UCSD-AML1 (cell line): ENCODE results near the gene GPR39.

Experiments
- DNase-seq: peaks from one replicate; lab custom pipeline; 2025; ENCODE audit not compliant: unreplicated experiment; lab: John Stamatoyannopoulos, UW

Gene GPR39

DNA sequence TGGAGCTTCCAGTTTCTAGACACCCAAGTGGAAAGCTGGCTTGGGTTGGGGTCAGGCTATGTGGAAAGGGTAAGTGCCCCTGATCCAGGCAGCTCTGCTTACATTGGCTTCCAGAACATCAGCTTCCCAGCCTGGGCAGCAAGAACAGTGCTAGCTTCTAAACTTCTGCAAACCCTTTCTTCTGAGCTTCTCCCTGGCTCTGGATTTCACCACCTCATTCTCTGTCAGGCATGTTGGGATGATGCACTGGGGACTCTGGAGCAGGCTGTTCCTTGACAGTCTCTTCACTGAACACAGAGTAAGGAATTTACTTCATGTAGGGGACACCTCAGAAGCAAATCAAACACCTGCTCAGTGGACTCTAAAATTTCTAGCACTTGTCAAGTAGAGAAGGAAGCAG is 180.6 kb downstream of the GPR39 start:
- no peak for DNase-seq

DNA sequence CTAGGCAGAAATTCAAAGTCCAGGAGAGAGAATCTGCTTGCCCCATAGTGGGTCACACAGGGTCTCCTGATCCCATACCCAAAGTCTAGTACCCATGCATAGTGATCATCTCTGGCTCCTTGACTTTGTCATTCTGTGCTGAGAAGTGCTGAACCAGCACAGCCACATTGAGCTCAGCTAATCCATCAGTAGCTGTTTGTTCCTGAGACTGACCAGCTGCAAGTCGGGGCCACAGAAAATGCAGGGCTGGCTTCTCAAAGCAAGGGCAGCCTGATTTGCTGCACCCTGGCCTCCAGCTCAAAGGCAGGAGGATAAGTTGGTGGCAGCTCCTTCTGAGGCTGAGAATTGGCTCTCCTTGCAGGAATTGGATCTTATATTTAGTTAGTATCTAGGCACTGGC is 181.2 kb downstream of the GPR39 start:
- no peak for DNase-seq

DNA sequence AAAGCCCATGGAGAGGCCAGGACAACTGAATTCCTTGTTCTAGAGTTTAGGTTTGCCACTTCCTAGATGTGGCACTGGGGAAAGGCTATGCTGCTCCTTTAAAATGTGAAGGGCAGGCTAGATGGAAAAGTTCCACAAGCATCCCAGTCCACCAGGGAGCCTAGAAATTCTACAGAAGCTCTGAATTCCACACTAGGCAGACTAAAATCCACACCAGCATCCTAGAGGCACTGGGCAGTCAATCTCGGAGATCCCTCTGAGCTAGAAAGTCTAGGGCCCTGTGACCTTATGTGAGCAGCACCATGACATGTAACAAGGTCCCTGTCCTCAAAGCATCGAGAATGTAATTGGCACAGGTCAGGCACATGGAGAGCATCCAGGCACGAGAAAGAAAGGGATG is 181.9 kb downstream of the GPR39 start:
- DNase-seq = no peak

DNA sequence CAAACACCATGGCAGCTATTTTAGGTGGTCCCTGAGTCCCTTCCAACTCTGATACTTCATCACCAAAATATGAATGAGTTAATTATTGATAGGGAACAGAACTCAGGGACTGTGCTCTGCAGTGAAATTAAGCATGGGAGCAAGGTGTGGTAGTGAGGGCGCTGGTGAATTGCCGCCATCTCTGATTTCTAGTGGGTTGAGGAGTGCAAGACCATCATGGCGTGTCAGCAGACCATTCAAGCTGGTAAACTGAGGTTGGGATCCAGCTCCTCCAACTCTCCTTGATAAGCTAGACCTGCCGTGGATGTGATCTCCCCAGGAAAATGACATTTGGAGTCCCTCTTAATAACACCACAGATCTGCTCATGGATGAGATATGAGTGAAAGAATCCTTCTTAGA is 183.0 kb downstream of the GPR39 start:
- no peak for DNase-seq

DNA sequence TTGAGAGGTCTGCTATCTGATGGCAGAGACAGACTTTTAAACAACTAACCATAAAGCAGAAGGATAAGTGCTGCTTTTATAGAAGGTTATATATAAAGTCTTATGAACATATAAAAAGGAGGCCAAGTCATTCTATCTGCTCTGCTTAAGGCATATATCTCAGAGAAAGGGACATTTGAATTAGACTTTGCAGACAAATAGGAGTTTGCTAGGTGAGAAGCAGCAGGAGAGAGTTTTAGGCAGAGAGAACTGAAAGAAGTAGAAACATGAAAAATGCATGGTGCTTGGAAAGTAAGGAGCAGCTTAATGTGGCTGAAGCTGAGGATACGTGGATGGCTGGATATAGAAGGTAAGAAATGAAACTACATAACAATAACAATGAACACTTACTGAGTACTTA is 188.0 kb downstream of the GPR39 start:
- DNase-seq = no peak

DNA sequence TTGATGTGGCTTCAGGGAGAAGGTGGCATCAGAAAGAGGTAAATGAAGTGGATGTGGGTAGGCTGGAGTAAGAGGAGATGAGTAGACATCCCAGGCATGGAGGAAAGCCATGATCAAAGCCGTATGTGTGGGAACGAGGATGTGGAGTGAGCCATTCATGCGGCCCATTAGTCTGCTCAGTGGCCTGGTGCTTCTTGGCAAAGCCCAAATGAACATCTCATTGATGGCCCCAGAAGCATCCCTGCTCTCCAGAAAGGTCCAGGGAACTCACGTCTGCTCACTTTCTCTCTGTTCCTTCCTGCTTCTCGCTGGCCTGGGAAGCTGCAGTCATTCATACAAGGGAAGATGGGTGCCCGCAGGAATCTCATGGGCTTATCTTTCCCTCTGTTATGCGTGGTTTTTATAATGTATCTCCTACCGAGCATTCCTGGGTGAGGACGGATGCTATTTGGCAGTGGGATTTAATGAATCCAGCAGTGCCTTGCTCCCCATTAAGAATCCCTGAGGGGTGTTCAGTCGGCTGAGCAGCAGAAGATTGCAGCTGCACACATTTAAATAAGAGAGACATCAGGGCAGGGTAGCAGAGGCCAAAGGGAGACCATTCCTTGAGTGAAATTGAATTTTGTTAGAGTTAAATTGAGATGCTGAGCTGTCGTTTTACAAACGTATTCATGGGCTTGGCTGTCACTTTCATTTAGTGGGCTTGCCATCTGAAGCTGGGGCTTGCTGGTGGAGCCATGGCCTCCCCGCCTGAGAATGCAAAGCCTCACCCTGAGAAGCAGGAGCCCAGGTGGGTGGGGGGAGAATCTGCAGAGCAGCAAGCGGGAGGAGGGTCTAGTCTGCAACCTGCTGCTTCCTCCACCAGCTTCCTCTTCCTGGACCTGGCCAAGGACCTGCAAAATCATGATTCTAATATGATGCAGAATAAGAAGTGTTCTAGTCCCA is 188.9 kb downstream of the GPR39 start:
- no peak for DNase-seq

DNA sequence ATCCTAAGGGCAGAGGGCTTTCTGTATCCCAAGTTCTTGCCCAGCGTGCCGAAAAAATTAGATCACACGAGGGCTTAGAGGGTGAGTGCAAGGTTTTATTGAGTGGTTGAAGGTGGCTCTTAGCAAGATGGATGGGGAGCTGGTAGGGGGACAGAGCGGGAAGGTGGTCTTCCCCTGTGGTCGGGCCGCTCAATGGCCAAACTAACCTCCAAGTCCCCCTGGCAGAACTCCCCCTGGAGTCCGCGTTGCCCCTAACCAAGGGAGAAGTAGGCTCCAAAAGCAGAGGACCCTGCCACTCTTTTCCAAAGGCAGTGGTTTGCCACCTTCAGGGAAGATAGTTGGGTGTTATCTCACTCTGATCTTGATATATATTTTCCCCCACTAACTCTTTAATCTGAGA is 190.0 kb downstream of the GPR39 start:
- DNase-seq = no peak

DNA sequence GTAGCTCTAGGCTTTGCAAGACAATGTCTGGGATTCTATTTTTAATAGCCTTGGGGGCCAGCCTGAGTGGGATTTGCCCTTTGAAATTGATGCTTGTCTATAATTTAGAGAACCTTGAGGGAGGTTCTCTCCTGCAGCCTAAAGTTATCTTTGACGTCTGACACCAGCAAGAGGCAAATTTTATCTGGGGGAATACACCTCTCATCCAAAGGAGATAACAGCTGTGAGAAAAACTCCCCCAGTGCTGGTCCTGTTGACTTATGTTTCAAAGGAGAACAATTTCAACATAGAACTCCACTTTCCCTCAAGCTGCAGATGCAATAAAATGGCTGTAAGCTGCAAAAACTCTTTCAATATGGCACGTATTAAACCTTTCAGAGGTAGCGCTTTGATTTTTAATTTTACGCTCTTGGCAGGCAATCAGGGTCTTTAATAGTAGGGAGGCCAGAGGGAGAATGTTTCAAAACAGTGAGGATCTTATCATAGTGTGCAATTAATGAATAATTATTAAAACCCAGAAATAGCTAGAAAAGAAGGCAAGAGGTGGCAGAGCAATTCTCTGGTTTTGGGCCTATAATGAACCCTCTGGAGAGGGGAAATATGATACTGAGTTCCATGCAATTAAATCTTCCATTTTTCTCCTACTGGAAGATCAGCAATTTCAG is 191.0 kb downstream of the GPR39 start:
- no peak for DNase-seq

DNA sequence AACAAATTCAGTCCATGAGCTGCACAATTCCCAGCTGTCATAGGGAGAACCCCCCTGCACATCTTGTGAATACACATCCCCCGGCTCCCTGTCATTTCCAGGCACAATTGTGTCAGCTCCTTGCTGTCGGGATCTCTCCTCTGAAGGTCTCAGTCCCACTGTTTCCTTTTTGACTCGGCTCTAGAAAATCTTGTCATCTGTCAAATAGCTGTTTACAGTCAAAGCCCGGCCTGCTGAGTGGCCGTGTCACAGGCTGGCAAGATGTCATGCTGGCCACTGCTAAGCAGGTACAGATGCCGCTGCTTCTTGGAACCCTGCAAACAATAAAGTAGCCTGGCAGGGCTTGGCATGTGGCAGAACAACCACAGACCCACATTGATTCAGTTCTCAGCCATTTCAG is 191.7 kb downstream of the GPR39 start:
- DNase-seq = no peak

DNA sequence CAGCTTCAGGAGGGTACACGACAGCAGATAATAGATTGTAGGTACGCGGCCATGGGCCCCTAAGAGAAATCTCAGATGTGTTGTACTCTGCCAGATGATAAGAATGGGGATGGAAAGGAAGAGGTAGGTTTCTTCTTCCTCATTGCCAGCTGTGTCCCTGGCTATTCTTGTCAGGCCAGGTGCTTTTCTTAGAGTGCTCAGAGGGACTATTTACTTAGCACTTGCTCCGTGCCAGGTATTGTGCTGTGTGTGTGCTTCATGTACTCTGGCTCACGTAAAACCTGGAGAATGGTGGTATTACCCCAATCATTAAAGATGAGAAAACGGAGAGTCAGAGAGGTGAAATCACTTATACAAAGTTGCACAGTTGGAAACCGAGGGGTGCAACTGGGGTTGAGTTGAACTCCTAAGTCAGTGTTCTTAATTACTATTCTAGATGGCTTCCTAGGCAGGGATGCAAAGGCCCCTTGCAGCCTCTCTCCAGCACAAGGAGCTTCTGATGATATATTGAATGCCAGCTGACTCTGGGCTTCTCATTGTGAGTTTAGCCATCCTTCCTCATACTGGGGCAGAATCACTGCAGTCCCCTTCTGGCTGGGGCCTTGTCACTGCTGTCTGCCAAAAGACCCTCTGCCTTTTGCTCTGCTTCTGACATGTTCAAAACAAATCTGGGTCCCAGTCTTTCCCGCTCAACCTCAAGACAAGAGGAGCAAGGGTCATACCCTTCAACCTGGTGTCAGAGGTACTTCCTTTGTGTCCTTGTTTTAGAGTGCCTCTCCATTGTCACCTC is 192.7 kb downstream of the GPR39 start:
- DNase-seq = no peak

DNA sequence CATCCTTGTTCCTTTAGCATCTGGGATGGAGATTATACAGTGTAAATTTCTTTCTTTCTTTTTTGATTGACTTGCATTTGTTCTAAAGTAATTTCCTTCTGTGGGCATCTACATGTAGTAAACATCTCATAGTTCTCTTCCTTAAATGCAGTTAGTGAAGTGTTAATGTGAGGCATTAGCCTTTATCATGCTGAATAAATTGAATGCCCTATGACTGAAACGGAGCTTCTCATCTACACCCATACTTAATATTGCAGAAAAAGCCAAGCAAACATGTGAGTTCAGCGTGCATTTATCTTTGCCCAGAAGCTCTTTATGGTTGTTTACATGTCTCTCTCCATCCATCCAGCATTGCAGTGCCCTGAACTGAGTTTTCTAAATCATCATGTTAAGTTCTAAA is 195.1 kb downstream of the GPR39 start:
- DNase-seq = no peak

DNA sequence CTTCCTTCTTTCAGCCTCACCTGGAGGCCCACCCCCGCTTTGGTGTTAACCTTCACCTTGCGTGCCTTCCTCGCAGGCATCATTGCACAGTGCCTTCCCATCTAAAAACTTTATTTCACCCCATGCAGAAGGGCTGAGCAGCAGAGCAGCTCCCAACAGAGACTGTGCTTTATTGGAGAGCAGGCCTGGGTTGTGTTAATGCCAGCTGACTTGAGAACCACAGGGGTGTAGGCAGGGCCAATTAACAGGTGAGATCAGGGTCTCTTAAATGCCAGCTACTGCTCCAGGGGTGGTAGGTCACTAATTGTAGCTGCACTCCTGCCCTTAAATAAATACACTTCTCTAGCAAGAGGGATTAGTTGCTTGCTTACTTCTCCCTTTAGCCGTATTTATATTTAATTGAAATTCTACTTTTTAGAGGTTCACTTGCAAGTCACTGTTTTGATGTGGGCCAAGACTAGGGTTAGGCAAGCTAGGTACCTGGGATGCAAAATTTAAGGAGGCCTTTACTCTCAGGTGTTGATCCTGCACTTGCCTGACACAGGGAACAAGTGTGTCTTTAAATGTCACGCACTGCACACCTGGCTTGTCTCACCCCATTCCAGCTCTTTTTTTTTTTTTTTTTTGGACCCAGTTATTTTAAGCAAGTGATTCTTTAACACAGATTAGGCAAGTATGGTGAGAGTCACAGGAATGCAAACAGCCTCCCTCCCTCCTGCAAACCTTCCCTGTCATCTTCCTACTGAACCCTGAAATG is 198.9 kb downstream of the GPR39 start:
- no peak for DNase-seq

DNA sequence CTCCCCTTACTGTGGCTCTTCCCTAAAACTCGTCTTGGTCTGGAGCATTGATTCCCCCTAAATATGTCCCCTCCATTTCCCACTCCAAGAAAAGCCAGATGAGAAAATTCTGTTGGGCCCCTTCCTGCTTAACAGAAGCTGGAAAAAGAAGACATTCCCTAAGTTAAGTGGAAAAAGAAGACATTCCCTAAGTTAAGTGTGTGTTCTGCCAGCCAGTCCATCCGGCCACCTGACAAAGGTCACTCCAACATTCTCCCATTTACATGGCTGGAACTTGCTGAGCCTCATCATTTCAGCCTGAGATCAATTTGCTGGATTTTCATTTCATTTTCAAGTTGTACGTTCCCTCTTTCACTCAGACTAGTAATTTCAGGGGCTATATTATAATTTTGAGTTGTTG is 201.4 kb downstream of the GPR39 start:
- no peak for DNase-seq

DNA sequence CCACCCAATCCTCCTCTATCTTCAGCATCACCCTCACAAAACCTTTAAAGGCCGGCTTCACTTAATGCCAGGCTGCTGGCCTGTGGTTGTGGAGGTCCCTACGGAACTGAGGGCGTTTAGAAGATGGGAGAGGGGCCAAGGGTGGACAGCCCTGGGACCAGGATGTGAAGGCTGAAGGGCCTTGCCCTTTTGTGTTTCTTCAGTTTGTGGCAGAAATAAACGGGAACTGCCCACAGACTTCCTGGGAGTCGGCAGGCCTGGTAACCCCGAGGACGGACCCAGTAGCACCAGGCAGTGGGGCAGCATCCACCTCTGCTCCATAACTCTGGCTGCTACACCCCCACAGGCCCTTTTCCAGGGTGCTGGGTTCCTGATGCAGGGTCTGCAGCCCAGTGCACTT is 202.1 kb downstream of the GPR39 start:
- no peak for DNase-seq

DNA sequence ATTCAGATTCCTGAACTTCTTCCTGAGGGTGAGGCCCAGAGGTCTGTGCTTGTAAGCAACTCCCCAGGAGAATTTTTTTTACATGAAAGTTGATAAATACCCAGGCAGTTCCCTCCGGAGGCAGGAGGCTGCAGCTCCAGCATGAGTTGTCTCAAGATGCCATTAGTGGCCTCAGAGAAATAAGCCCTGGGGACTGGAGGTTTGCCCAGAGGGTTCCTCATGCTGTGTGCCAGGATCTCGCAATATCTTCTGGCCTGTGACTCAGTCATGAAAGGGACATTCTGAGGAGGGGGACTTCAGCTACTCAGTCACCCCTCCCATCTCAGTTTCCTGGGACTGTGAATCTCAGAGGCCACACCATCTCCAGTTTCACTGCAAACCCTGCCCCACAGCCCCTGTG is 203.5 kb downstream of the GPR39 start:
- no peak for DNase-seq

DNA sequence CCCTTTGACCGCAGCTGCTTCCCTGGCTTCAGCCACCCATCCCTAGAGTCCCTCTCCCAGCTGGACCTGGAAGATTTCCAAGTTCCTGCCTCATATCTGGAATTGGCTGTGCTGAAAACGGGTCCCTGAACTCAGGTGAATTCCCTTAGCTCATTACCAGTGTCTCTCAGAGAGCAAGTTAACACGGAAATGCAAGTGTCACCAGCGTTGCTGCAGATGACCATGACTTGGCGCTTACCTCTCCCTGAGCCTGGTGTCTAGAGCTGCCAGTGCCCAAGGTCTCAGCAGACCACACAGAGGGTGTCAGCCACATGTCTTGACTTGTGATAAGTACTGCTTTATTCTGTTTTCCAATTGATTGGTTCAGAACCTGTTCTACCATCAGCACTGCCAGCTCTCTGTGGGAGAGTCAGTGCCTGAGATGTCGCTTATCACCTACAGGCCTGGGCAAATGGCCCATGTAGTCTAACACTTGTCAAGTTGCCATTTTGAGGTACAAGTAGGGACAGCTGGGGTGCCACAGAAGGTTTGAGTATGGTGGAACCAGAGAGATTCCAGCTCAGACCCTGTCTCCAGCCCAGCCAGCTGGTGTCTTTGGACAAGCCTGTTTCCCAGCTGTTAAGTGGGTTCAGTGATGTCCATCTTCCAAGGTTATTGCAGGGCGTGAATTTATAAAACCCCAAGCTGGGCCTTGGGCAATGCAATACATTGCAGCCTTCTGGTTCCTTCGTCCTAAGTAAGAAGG is 204.7 kb downstream of the GPR39 start:
- no peak for DNase-seq

DNA sequence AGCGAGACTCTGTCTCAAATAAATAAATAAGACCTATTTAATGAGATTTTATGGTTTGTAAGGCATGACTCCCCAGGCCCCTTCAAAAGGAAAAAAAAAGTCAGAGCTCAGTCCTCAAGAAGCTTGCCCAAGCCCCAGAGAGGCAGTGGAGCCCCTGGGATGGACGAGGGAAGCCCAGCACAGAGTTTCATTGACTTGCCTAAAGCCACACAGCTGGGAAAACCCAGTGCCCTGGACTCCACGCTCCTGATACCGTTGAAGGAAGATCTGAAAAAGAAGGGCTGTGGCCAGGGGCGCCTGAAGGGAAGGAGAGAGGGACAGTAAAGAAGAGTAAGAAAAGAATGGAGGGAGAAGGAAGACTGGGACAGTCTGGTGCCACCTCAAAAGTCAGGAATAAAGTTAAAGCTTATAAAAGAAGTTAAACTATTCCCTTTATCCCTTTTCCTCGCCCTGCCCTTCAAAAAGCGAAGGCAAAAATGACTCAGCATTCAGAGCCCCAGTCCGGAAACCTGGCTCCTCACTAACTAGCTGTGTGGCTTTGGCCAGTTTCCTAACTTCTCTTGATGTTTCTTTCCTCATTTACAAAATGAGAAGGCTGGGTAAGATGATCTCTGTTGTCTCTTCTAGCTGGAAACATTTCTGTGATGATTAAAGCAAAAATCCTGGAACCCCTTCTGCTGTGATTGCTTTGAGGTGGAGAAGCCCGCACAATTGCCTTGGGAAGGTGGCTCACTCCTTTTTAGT is 206.7 kb downstream of the GPR39 start:
- DNase-seq = peak; percentile 11

DNA sequence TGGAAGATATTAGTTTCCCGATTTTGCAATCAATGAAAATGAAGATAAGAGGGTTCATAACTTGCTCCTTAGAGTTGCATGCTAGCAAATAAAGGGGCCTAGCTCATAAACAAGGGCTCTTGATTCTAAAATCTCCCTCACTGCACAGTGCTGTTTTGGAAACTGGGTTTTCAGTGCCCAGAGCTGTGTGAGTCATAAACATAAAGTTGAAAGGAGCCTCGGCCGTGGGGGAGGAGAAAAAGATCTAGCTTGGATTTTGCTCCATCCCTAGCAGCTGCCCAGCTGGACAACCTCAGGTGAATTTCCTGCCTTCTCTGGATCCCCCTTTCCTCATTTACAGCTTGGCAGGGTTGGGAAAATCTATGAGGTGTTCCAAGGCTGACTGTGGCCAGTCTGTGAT is 210.9 kb downstream of the GPR39 start:
- no peak for DNase-seq

DNA sequence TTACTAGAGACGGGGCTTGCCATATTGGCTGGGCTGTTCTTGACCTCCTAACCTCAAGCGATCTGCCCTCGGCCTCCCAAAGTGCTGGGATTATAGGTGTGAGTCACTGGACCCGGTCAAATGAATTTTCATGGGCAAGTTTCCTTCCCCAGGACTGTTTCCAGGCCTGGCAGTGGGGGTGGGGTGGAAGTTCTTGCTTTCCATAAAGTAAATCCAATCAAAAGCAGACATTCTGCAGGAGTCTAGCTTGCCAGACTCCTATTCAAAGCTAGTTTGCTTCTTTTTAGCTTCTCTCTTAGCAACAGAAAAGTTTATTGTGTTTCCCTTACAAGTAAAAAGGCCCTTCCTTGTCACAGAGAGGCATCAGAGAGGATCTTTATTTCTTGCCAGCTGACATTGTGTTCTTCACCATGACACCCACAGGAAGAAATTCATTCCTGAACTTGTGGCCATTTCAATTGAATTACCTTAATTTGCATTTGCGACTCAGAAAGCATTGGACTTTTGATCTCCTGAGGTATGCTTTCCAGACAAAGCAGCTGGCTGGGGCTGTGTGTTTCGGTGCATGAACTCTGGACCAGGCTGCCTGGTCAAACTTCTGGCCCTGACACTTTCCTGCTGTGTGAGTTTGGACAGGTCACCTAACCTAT is 215.5 kb downstream of the GPR39 start:
- DNase-seq = no peak
